Thyroid gland (tissue), 4 donors: ENCODE results near the gene CACHD1.

Experiments
- POLR2A ChIP-seq, 2 donors: fragments of 450-650 bp; IDR thresholded peaks; one replicate each; pipeline ENCODE4 v1.6.1; 2017; ENCODE audit warnings: antibody characterized with exemption in 2 of 2, mild to moderate bottlenecking in 2 of 2, moderate library complexity in 1 of 2
- TF ChIP-seq, protein P1 (sequence below), 6 experiments: fragments of 200-600 bp in 3 of 6; fragments of 450-650 bp in 3 of 6; sonication (generic) in 3 of 6; IDR thresholded peaks; one replicate each; pipeline ENCODE4 v1.5.1; 2016 to 2019; ENCODE audit warnings: antibody characterized with exemption in 6 of 6, mild to moderate bottlenecking in 2 of 6, inconsistent platforms in 1 of 6, moderate library complexity in 1 of 6

DNA sequence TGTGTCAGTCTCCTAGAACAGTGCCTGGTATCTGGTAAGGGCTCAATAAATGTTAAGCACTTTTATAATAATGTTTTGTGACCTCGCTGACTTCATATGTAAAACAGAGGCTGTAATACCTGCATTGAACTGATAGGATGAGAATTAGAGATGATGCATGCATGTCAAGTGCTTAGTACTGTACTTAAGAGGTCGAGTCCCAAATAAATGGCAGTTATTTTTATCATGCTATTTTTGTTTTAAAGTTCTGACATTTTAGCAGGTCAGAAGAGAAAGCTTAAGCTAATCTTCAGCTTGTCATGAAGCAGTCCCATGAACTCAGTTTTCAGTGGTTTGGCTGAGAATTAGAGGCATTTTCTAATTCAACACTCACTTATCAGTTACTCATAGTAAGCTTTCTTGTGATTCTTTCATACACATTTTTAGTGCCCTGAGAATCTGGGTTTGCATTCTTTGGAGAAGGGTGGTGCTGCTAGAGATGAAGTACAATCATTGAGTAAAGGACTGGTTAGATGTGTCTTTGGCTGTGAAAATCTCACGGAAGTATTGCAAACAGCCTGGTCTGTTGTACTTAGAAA is 199.3 kb downstream of the CACHD1 start:
- TF ChIP-seq, protein P1, sequence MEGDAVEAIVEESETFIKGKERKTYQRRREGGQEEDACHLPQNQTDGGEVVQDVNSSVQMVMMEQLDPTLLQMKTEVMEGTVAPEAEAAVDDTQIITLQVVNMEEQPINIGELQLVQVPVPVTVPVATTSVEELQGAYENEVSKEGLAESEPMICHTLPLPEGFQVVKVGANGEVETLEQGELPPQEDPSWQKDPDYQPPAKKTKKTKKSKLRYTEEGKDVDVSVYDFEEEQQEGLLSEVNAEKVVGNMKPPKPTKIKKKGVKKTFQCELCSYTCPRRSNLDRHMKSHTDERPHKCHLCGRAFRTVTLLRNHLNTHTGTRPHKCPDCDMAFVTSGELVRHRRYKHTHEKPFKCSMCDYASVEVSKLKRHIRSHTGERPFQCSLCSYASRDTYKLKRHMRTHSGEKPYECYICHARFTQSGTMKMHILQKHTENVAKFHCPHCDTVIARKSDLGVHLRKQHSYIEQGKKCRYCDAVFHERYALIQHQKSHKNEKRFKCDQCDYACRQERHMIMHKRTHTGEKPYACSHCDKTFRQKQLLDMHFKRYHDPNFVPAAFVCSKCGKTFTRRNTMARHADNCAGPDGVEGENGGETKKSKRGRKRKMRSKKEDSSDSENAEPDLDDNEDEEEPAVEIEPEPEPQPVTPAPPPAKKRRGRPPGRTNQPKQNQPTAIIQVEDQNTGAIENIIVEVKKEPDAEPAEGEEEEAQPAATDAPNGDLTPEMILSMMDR (IDR thresholded peaks at IDR 0.05): no peak
- TF ChIP-seq POLR2A (IDR thresholded peaks at IDR 0.05): no peak
